ENCODE results near the gene GRHL1.

Gene GRHL1

DNA sequence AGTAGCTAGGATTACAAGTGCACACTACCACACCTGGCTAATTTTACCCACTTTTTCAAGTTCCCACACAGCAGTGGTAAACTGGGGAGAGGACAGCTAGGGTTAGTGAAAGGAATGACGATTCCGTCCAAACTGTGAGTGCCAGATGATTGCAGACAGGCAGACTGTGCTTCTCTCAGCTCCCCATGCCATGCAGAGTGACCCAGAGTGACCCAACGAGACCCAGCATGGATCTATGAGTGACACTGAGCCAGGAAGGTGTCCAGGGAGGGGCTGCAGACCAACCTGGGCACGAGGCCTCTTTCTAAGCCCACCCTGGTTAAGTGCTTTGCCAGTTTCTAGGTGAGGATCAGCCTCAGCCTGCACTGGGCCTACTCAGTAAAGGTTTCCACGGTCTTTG is 84.1 kb downstream of the GRHL1 start:
- no peak overlapping the region for H3K27ac ChIP-seq
- no peak for DNase-seq (ENCODE audit: low read depth, low spot score)

DNA sequence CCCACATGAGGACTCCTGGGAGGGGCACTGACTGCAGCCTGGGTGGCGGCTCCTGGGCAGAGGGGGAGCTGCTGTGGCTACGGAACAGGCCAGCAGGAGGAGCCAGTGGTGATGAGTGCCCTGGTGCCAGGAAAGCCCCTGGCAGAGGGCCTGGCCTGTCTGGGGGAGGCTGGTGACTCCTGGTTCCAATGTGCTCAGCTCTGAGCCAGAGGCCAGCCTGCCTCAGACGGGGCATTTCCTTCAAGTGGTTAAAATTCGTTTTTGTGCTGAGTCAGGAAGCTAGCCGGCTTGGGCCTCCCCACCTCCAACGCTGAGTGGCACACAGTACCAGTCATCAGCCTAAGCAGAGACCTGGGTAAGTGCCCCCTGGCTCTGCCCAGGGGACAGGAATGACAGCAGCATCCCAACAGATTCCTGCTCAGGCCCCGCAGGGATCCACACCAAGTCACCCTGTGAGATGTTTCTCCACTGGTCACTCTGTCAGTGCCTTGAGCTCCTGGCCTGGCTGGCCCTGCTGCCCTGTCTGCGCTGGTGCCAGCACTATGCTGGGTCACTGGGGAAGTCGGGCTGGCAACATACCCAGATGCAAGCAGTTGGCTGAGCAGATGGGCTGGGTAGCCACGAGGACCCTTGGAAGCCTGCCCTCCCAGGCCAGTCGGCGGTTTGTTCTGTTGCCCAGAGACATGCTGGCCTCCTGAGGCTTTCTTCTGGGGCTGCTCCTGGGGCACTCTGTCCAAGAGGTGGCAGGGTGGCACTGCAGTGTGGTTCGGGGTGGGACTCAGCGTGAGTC is 84.8 kb downstream of the GRHL1 start:
- DNase-seq (ENCODE audit: low read depth, low spot score) = no peak
- no peak overlapping the region for H3K27ac ChIP-seq

- no peak overlapping the region for H3K27ac ChIP-seq
- DNase-seq (ENCODE audit: low read depth, low spot score) = no peak
Measured at GRCh38 chr2:10038123-10038522, 86.6 kb downstream of the GRHL1 start.

GRCh38 chr2:10038716-10039115 is 87.2 kb downstream of the GRHL1 start:
- H3K27ac ChIP-seq = no peak overlapping the region
- DNase-seq (ENCODE audit: low read depth, low spot score) = no peak

GRCh38 chr2:10039658-10040410 is 88.3 kb downstream of the GRHL1 start:
- DNase-seq (ENCODE audit: low read depth, low spot score) = no peak
- no peak overlapping the region for H3K27ac ChIP-seq

DNA sequence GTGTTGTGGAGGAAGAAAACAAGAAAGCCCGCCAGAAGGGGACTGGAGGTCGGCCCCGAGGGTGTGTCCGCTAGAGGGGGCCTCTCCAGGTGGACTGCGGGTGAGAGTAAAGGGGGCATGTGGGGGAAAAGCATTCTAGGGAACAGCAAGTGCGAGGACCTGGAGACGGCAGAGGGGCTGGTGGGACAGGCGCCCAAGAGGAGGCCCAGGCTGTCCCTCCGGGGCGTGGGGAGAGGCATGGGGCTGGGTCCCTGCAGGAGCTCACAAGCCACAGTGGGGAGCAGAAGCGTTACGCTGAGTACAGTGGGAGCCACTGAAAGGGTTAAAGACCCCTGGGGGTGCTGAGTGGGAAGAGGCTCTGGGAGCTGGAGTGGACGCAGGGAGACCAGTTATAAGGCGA is 90.2 kb downstream of the GRHL1 start:
- H3K27ac ChIP-seq = no peak overlapping the region

DNA sequence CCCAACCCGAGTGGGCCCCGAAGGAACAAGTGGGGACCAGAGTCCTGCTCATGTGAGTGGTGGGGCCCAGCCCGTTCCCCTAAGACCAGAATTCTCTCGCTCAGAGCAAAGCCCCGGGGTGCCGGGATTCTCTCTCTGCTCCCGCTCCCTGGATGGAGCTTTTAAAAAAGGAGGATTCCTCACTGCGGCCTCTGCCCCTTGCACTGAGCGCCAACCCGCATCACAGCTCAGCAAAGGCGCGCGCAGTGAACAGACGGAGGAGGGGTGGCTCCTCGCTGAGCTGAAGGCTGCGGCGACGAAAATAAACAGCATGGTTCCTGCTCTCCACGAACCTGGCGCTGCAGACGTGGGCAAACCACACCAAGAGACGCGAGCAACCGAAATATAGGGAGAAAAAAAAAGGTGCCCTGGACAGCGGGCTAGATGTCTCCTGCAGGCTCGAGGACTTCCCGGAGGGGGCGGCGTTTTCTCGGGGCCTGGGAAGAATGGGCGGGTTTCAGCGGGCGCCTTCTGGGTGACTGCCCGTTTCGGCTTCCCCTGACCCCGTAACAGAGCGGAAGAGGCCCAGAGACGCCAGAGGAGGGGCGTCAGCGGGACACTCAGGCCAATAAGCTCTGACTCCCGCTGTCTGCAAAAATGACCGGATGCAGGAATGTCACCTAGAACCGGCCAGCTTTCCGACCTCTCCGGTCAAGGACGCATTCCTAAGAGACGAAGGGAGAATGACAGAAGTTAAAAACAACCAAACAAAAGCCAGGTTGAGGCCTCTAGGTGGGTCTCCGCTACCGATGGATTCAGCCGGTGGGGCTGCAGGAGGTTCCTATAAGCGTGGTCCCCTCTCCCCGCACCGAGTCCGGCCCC is 91.0 kb downstream of the GRHL1 start:
- peak overlapping the region; percentile 80 for H3K27ac ChIP-seq
- DNase-seq (ENCODE audit: low read depth, low spot score) = no peak

More for the DNA sequence above, 90.2 kb downstream of the GRHL1 start:
- no peak for DNase-seq (ENCODE audit: low read depth, low spot score)

- peak within 1 kb of the TSS; percentile 80 for H3K27ac ChIP-seq
- no peak for DNase-seq (ENCODE audit: low read depth, low spot score)
Measured at GRCh38 chr2:10043256-10043905, 91.9 kb downstream of the GRHL1 start, which contains the start of gene KLF11. Gene KLF11, plus strand, starts transcription at chr2:10043550. Its CDS starts 167 bp downstream, at chr2:10043717.

GRCh38 chr2:10043906-10044601 is 92.6 kb downstream of the GRHL1 start:
- H3K27ac ChIP-seq = peak overlapping the region; percentile 80
- DNase-seq (ENCODE audit: low read depth, low spot score) = peak; percentile 52

DNA sequence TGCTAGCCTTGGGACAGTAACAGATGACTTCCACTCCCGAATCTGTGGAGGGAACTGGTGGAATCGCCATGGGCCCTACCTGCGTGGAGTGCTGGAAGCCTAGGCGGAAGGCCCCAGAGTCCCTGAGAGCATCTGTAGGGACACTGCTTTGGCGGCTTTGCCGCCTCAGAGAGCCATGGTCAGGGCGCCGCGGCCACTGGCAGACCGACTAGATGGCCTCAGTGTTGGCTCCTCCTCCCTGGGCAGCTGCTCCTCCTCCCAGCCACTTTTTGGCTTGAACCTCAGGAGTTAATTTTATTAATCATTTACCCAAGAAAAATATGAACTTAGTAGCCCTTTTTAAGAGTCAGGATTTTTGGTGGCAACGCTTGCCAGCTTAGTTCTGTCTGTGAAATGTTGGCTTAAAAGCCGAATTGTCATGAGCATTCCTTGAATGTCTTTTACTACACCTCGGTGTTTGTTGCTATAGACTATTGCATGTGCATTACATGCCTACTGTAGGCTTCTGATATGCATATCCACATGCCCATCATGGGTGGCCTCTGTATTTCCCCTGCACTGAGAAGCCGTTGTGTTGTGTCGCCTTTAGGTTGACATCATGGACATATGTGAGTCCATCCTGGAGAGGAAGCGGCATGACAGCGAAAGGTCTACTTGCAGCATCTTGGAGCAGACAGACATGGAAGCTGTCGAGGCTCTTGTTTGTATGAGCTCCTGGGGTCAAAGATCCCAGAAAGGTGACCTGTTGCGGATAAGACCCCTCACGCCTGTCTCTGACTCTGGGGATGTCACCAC is 94.3 kb downstream of the GRHL1 start:
- no peak overlapping the region for H3K27ac ChIP-seq
- DNase-seq (ENCODE audit: low read depth, low spot score) = no peak

GRCh38 chr2:10046931-10047330 is 95.4 kb downstream of the GRHL1 start:
- H3K27ac ChIP-seq = no peak overlapping the region
- DNase-seq (ENCODE audit: low read depth, low spot score) = no peak

- no peak overlapping the region for H3K27ac ChIP-seq
- no peak for DNase-seq (ENCODE audit: low read depth, low spot score)
Measured at GRCh38 chr2:10047616-10048500, 96.4 kb downstream of the GRHL1 start.

- no peak overlapping the region for H3K27ac ChIP-seq
- DNase-seq (ENCODE audit: low read depth, low spot score) = no peak
Measured at GRCh38 chr2:10048501-10049171, 97.1 kb downstream of the GRHL1 start.
